Right ventricle myocardium superior (tissue), 1 donor: ENCODE data around the gene WDR35. TPM values are rescaled to one million over a fixed set of nuclear protein-coding genes. Genes with fewer than 3 reads are reported as not detected.

Source experiments
- ATAC-seq: fragments of 200-7000 bp; cut with Tn5 transposase; one replicate; pipeline ENCODE4 v1.9.1; 2020; ENCODE audit warnings: mild to moderate bottlenecking; ENCODE audit not compliant: poor library complexity
- DNase-seq: peaks from one replicate; pipeline ENCODE4 v3.0.0-alpha.2; 2020
- intact Hi-C: fragments of 100-400 bp; cut with DNase I; formaldehyde crosslinking; loops from one replicate; pipeline ENCODE4 v1.11.2; 2022
- total RNA-seq: library from RNA; stranded (reverse); fragmentation: NEBNext Ultra II Directional; extraction: Animal tissue kit (Norgen Biotek cat#: 25700); gene quantifications from one replicate; pipeline ENCODE4 v1.2.1, GENCODE V29; 2021
- donor health status: DM: no; HTN: yes; CAD: no; lungs with severe emphysema.

The WDR35 gene
- total RNA-seq, 1 donor from 2014 or later = 4.2 TPM

- ATAC-seq = no peak
- intact Hi-C loops = loop anchor here (5.0 to 10.0 kb wide), 4 partner anchors 507 to 1477 kb away; partner anchors contain the start of gene OSR1
- no peak for DNase-seq
Measured at GRCh38 chr2:19861813-19862212, 128.1 kb downstream of the WDR35 start.

Other genes with a start within 250 kb of the WDR35 start
- gene TTC32, start 88.1 kb downstream of the WDR35 start, total RNA-seq = 3.3 TPM
- 0.16 TPM for gene MATN3, start 22.6 kb upstream of the WDR35 start, total RNA-seq
- gene LAPTM4A, start 61.5 kb upstream of the WDR35 start, total RNA-seq = 217 TPM
- gene SDC1, start 235.0 kb upstream of the WDR35 start, total RNA-seq = 0.11 TPM